OCI-LY3 (cell line): ENCODE results near the gene MPZ.

ENCODE experiments used
- H2AFZ ChIP-seq: fragments of 200-600, 300-600 bp; shearing (Covaris generic); 2 replicates; pipeline ENCODE4 v1.6.0; 2014; ENCODE audit warnings: antibody characterized with exemption, low read depth, low read length
- H3K27ac ChIP-seq: fragments of 200-600, 300-600 bp; sonication (generic); 2 replicates; pipeline ENCODE4 v1.5.1; 2014; ENCODE audit warnings: mild to moderate bottlenecking, low read length, moderate library complexity, mixed read lengths
- H3K27me3 ChIP-seq: fragments of 200-600, 300-600 bp; sonication (generic); 2 replicates; pipeline ENCODE4 v1.6.1; 2014; ENCODE audit warnings: low read depth, low read length, mixed read lengths
- H3K36me3 ChIP-seq: fragments of 200-600, 300-600 bp; sonication (generic); replicated peaks from 2 replicates; pipeline ENCODE3; 2014; ENCODE audit warnings: low read depth, low read length, mixed read lengths
- H3K4me1 ChIP-seq: fragments of 300-600, 200-600 bp; sonication (generic); 2 replicates; pipeline ENCODE4 v1.6.1; 2014; ENCODE audit warnings: low read length, mixed read lengths
- H3K4me2 ChIP-seq: fragments of 200-600, 300-600 bp; sonication (generic); 2 replicates; pipeline ENCODE4 v1.6.1; 2014; ENCODE audit warnings: low read length, mixed read lengths
- H3K4me3 ChIP-seq: fragments of 300-600, 200-600 bp; sonication (generic); 2 replicates; pipeline ENCODE4 v1.5.1; 2014; ENCODE audit warnings: antibody characterized with exemption, mild to moderate bottlenecking, low read length, moderate library complexity
- H3K79me2 ChIP-seq: fragments of 300-600, 200-600 bp; shearing (Covaris generic); 2 replicates; pipeline ENCODE4 v1.6.1; 2014; ENCODE audit warnings: mild to moderate bottlenecking, low read length, mixed read lengths
- H3K9ac ChIP-seq: fragments of 300-600, 200-600 bp; shearing (Covaris generic); 2 replicates; pipeline ENCODE4 v1.6.0; 2014; ENCODE audit warnings: mild to moderate bottlenecking, low read length, moderate library complexity
- H3K9me3 ChIP-seq: fragments of 200-600, 300-600 bp; shearing (Covaris generic); 2 replicates; pipeline ENCODE4 v1.6.1; 2014; ENCODE audit warnings: low read length, mixed read lengths; ENCODE audit not compliant: insufficient read depth
- H4K20me1 ChIP-seq: fragments of 200-600, 300-600 bp; sonication (generic); 2 replicates; pipeline ENCODE4 v1.6.1; 2016; ENCODE audit warnings: low read length, mixed read lengths; ENCODE audit not compliant: insufficient read depth
- CTCF ChIP-seq: fragments of 200-600, 300-600 bp; sonication (generic); IDR thresholded peaks from 2 replicates; pipeline ENCODE4 v1.5.1; 2014; ENCODE audit warnings: antibody characterized with exemption, low read length, low read depth
- EZH2phosphoT487 ChIP-seq: fragments of 200-600 bp; shearing (Covaris generic); IDR thresholded peaks from 2 replicates; pipeline ENCODE4 v1.6.1; 2018; ENCODE audit warnings: antibody characterized with exemption, mixed run types, low read depth

The MPZ gene

GRCh38 chr1:161314201-161314981 lies 4.6 kb upstream of the MPZ start, which contains the start of gene SDHC:
TSS of gene SDHC (plus strand) at chr1:161314381. CDS start at chr1:161314406, 25 bp downstream.
- Histone ChIP-seq H3K4me2 (peak within 1 kb of the TSS; percentile 88), H2AFZ (peak within 1 kb of the TSS; percentile 93), H3K79me2 (peaks cover 21% of the 10 kb centered on the region), H3K9ac (peak within 1 kb of the TSS; percentile 83), H3K9me3 (no peaks in the 10 kb centered on the region), H3K4me1 (peaks cover 14% of the 10 kb centered on the region), H3K27ac (peak within 1 kb of the TSS; percentile 25), H4K20me1 (peaks cover 3% of the 10 kb centered on the region; the same call in 1 of the 2 replicates), H3K27me3 (peaks cover 5% of the 10 kb centered on the region; the same call in 1 of the 2 replicates), H3K4me3 (peak within 1 kb of the TSS; percentile 86), H3K36me3 (no peaks in the 10 kb centered on the region)
- TF ChIP-seq EZH2phosphoT487 (no peak), CTCF (peak; percentile 30)

GRCh38 chr1:161313554-161314200 lies 3.9 kb upstream of the MPZ start:
- H3K27ac ChIP-seq = peak overlapping the region; percentile 9; the same call in 1 of the 2 replicates
- H3K79me2 ChIP-seq = peaks cover 21% of the 10 kb centered on the region
- TF ChIP-seq CTCF (no peak), EZH2phosphoT487 (no peak)

GRCh38 chr1:161311595-161312181 lies 1.9 kb upstream of the MPZ start:
- Histone ChIP-seq H3K4me2 (no peak overlapping the region), H2AFZ (no peak overlapping the region), H3K79me2 (peaks cover 21% of the 10 kb centered on the region), H3K9me3 (no peaks in the 10 kb centered on the region), H3K27me3 (peaks cover 12% of the 10 kb centered on the region), H3K4me1 (peaks cover 22% of the 10 kb centered on the region), H3K36me3 (no peaks in the 10 kb centered on the region), H3K27ac (no peak overlapping the region), H4K20me1 (peaks cover 3% of the 10 kb centered on the region; the same call in 1 of the 2 replicates), H3K9ac (no peak overlapping the region), H3K4me3 (no peak overlapping the region)
- no peak for TF ChIP-seq CTCF

More at GRCh38 chr1:161313554-161314200, 3.9 kb upstream of the MPZ start:
- H3K9me3 ChIP-seq = no peaks in the 10 kb centered on the region
- H3K4me2 ChIP-seq = peak overlapping the region; percentile 88
- peak overlapping the region; percentile 86 for H3K4me3 ChIP-seq
- peak overlapping the region; percentile 93 for H2AFZ ChIP-seq
- peaks cover 14% of the 10 kb centered on the region for H3K4me1 ChIP-seq
- peaks cover 10% of the 10 kb centered on the region for H3K27me3 ChIP-seq
- peak overlapping the region; percentile 83 for H3K9ac ChIP-seq
- peaks cover 3% of the 10 kb centered on the region; the same call in 1 of the 2 replicates for H4K20me1 ChIP-seq
- no peaks in the 10 kb centered on the region for H3K36me3 ChIP-seq
